Measurements from ENCODE around the gene TSR2.
A peak's percentile ranks its signal among the peaks of the same experiment; 100 is the strongest.

TSR2 gene

DNA sequence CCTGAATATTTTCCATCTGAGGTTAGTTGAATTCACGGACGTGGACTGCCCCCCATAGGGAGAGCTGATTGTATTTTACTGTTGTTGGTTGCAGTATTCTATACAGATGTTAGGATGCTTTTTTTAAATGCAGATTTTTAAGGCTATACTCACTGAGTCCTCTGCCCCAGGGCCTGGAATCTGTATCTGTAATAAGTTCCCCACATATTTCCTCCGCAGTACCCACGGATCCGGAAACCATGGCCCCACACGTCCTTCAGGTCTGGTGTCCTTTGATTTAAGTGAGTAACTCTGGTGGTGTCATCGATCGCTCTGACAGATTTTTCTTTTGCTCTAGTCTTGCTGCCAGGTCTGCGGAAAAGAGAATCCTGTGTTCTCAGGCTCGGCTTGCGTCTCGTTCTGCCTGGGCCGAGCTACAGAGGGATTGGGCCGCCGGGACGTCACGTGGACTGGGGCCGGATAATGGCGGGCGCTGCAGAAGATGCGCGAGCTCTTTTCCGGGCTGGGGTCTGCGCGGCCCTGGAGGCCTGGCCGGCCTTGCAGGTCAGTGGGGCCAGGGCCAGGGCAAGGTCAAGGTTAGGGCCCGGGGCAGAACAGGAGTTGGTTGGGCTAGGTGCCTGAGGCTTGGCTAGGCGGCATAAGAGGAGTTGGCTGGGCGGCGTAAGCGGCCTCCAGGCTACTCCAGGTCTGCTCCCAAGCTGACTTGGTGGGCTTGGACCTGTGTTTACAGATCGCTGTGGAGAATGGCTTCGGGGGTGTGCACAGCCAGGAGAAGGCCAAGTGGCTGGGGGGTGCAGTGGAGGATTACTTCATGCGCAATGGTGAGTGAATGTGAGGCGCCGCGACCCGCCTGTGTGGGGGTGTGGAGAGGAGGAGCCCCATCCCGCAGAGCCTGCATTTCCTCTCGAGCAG is at the start of gene TSR2:
TSR2 (plus strand) TSS at position 445 of the 912 bp plus-strand sequence; CDS start at position 463, 18 bp downstream.
- peak; percentile 76 for DNase-seq

- DNase-seq = no peak
Measured at GRCh38 chrX:54397113-54397512, 43.1 kb upstream of the TSR2 start.

DNA sequence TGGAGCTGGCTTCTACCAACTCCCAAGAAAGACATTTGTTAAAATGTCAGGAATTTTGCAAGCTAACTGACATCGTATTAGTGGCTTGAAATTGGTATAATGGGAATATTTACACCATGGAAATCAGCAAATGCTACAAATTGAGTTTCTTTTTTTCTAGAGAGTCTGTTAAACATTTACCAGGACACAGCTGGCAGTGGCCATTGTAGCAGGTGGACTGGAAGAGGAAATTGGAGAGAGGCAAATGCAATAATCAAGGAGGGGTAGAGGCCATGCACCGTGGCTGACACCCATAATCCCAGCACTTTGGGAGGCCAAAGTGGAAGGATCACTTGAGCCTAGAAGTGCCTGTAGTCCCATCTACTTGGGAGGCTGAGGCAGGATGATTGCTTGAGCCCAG is 32.9 kb upstream of the TSR2 start:
- no peak for DNase-seq

DNA sequence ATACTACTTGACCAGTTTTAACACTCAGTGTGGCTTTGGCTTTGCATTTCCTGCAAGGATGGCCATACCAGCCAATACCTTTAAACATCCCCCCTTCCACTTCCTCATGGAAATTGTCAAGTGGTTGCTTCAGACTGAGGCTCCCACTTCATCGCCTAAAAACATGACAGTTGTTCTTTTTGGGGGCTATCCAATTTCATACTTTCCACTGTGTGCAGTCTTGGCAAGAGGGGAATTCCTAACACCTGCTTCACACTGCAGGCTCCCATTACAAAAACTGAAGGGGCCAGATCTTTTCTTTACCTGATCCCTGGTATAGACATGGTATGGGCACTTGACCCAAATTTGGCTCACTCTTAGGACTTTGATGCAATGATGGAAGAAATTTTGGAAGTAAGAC is 28.5 kb upstream of the TSR2 start:
- DNase-seq = no peak

GRCh38 chrX:54413753-54414152 is 26.5 kb upstream of the TSR2 start:
- DNase-seq = no peak

- no peak for DNase-seq
Measured at GRCh38 chrX:54415534-54416350, 24.5 kb upstream of the TSR2 start.

GRCh38 chrX:54416965-54417364 is 23.2 kb upstream of the TSR2 start:
- no peak for DNase-seq

- DNase-seq = no peak
Measured at GRCh38 chrX:54419559-54420302, 20.5 kb upstream of the TSR2 start.

DNA sequence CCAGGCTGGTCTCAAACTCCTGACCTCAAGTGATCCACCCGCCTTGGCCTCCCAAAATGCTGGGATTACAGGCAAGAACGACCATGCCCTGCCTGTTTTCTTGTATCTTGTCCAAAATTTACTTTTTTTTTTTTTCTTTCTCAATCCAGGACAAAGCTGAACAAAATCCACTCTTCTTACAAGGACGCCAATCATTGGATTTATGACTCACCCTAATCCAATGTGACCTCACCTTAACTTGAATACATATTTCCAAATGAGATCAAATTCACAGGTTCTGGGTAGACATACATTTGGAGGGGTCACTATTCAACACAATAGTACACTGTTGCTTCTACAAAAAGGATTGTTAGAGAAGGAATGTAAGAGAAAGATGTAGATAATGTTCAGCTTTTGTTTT is 18.0 kb upstream of the TSR2 start:
- DNase-seq = no peak

GRCh38 chrX:54423161-54423888 is 16.9 kb upstream of the TSR2 start:
- peak; percentile 20 for DNase-seq

DNA sequence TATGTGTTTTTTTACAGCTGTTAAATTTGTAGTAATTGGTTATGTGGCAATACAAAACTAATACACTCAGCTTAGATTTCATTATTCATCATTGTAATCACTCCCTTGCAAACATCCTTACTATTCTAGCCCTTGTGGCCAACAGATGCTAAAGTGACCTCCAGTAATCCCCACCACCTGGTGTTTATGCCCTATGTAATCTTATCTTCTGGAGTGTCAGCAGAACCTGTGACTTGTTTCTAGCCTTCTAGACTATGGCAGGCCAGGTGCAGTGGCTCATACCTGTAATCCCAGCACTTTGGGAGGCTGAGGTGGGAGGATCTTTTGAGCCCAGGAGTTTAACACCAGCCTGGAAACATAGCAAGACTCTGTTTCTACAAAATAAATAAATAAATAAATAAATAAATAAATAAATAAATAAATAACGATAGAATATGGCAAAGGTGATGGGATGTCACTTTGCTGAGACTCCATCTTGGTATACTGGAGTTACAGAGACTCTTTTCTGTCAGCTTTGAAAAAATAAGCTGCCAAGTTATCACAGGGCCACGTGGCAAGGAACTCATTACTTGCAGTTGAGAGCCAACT is 12.3 kb upstream of the TSR2 start:
- DNase-seq = no peak

- no peak for DNase-seq
Measured at GRCh38 chrX:54430519-54430918, 9.7 kb upstream of the TSR2 start.

- no peak for DNase-seq
Measured at GRCh38 chrX:54435121-54435520, 5.1 kb upstream of the TSR2 start.

DNA sequence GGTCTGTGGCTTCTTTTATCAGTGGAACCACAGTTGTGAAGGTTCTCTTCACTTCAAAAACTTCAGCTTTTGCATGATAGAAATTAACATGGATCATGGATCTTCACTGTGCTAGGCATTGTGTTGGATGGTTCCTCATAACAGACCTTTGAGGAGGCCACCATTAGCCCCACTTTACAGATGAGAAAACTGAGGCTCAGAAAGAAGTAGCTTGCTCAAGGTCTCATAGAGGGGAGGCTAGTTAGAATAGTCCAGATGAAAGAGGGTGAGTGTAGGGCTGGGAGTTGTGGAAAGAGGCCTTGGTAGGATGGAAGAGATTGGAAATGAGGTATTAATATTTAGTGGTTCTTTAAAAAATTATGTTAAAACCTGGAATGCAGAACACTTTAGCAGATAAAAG is 2.6 kb downstream of the TSR2 start:
- no peak for DNase-seq

- DNase-seq = no peak
Measured at GRCh38 chrX:54444752-54445151, 4.5 kb downstream of the TSR2 start.

GRCh38 chrX:54446084-54446483 is 5.9 kb downstream of the TSR2 start:
- DNase-seq = no peak

DNA sequence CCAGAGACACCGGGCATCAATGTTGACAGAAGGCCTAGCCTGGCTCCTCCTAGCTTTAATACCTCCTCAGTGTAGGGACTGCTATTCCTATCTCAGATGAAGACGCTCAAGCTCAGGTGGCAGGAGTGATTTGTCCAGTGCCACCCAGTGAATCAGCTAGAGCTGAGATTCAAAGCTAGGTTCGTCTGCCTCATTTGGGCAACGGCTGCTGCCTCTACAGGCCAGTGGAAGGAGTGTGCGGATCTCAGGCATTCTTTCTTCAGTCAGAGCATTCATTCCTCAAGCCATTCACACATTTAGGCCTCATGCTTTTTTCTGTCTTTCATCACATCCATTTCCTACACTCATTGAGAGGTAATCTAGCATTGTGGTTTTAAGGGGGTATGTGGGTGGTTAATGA is 7.3 kb downstream of the TSR2 start:
- DNase-seq = no peak

DNA sequence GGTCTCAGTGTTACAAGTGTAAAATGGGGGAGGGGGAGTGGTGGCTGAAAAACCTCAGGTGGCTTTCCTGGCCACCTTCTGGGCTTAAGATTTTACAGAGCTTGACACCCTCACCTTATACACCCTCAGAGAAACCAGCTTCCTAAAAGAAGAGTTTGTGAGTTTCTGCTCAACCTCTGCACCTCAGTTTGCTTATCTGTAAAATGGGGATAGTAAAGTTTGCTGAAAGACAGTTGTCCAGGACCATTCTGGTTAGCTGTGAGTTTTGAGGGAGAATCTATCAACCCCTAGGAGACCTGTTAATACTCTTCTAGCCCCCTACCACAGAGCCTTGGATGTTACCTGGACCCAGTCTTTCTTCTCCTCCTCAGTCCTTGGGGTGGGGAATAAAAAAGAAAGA is 9.7 kb downstream of the TSR2 start:
- DNase-seq = no peak

DNA sequence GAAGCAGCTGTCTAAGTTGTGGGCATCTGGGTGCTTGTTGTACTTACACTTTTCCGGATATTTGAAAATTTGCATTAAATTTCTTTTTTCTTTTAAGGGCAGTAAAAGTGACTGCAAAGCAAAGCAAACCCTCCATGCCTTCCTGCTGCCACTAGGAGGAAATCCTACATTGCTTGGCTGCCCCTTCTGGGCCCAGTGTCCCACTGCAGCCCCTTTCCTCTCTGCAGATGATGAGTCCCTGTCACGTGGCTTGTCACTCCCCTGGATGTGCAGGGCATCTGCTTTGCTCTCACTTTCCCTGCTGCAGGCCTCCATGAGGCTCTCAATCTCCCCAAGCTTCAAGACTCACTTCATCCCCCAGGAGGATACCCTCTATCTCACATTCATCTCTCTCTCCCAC is 12.7 kb downstream of the TSR2 start:
- DNase-seq = no peak

GRCh38 chrX:54470054-54470760 is 30.0 kb downstream of the TSR2 start:
- no peak for DNase-seq

All from CD4-positive, alpha-beta T cell treated with Interleukin-17A for 4 hours (primary cell).